LoVo (cell line): ENCODE data around the gene PDE3B.
"Not testable (repeated sequence)": the region's sequence is repeated elsewhere in the genome, so short reads cannot be mapped to it uniquely, and the experiment has no call there.

Experiments used
- DNase-seq: peaks from one replicate; pipeline ENCODE4 v3.0.0-alpha.2; 2016; ENCODE audit warnings: low spot score

The PDE3B gene

DNA sequence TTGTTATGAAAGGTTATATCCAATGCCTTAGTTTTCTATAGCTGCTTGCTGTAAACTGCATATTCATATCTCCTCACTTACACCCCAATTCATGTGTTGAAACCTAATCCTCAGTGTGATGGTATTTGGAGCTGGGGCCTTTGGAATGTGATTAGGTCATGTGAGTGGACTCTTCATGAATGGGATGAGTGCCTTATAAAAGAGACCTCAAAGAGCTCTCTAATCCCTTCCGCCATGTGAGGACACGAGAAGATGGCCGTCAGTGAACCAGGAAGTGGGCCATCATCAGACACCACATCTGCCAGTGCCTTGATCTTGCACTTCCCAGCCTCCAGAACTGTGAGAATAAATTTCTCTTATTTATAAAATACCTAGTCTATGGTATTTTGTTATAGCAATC is 169.2 kb downstream of the PDE3B start:
- no peak for DNase-seq

DNA sequence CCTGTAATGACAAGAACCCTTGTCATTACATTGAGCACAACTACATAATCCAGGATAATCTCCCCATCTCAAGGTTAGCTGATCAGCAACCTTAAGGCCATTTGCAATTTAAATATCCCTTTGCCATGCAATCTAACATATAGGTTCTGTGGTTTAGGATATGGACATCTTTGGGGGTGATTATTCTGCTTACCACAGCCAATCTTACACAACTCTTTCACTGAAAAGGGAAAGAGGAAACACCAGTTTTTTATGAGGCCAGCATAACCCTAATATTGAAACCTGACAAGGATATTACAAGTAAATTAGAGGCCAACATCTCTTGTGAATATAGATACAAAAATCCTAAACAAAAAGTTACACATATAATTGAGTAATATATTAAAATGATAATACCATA is 169.9 kb downstream of the PDE3B start:
- DNase-seq, result no peak

DNA sequence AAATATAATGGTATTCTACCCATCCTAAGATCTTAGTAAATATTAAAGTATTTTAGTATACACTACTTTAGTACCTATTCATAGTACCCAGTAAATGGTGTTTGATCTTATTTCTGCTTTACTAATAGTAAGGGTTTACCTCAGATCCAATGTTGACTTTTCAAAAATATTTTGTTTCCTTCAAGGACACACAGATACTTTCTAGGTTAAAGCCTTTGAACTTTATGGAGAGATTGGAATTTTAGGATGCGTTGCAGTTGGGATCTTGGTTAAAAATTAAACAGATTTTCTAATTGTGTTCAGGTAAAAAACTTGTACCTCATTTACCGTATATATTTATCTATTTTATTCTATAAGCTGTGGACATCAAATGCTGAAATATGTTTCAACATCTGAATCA is 175.2 kb downstream of the PDE3B start:
- no peak for DNase-seq

DNA sequence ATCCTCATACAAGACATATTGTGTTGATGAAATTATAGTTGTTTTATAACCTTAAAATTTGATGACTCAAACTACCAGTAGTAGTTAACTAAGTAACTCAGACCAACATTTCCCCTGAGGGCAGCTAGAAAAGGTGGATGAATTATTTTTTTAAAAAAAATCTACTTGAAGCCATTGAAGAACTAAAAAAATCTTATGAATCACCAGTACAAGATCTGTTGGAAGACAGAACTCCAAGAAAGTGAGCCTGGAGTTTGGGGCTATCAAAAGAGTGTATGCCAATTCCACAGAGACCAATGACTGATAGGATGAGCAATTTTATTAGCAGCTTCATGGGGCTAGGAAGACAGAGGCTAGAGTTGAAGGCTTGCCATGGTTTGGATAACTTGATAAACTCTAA is 176.0 kb downstream of the PDE3B start:
- no peak for DNase-seq

DNA sequence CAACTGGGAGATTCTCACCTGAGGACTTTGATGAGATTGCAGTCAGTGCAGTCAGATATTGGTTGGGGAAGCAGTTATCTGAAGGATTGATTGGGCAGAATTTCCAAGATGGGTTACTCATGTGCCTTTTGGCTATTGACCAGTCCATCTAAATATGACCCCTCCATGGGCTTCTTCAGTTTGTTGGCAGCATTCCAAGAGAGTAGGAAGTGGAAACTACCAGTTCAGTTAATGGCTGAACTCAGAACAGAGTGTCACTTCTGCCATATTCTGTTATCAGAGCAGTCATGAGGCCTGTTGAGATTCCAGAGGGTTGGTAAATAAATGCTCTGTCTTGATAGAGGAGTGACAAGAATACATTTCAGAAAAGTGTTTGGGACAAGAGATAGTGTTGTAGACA is 177.4 kb downstream of the PDE3B start:
- DNase-seq, result no peak

DNA sequence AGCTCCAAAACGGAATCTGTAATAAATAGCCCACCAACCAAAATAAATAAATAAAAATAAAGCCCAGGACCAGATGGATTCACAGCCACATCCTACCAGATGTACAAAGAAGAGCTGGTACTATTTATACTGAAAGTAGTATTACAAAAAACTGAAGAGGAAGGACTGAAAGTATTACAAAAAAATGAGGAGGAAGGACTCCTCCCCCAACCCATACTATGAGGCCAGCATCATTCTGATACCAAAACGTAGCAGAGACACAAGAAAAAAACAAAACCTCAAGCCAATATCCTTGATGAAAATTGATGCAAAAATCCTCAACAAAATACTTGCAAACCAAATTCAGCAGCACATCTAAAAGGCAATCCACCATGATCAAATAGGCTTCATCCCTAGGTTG is 183.0 kb downstream of the PDE3B start:
- DNase-seq, result no peak

DNA sequence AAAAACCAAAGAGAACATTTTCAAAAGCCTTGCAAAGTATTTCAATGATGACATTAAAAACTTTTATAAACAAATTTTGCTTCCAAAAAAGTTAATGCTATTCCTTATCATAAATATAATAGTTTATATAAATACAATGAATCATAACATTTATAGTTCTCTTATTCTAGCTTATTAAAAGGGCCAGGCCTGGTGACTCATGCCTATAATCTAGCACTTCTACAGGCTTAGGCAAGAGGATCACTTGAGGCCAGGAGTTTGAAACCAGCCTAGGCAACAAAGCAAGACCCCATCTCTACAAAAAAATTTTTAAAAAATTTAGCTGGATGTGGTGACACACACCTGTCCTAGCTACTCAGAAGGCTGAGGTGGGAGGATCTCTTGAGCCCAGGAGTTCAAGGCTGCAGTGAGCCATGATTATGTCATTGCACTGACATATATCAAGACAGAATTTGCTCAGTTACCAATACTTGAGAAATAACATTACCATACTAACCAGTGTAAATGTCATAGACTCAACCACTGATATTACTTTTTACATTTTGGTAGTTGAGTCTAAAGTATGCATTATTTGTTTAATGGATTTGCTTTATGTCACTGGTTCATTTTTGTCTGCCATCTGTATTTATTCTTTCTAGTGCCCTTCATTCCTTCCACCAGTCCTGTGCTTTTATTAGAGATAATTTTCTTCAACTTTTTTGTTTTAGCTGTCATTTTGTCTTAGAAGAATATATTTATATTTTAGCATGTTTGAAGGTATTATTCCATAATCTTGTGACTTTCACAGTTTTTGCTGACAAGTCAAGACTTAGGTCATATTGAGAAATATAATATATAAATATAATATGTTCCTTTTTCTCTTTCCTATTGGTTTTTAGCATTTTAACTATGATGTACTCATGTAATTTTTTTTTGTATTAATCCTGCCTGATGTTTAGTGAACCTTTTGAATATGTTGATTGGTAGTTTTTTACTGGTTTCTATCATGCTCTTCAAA is 192.2 kb downstream of the PDE3B start:
- no peak for DNase-seq

DNA sequence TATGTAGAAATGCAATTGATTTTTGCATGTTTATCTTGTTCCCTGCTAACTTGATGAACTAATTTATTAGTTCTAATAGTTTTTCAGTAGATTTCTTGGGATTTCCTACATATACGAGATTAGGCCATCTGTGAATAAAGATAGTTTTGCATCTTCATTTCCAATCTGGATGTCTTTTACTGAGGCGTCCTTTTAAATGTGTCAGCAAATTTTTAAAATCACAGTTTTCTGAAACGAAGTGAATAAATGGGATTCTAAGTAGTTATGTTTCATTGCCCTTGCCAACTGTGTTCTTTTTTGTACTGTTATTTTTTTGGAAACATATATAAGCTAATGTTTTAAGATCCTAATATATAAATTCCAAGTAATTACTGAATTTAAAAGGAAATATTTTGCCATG is 198.4 kb downstream of the PDE3B start:
- DNase-seq, result no peak

DNA sequence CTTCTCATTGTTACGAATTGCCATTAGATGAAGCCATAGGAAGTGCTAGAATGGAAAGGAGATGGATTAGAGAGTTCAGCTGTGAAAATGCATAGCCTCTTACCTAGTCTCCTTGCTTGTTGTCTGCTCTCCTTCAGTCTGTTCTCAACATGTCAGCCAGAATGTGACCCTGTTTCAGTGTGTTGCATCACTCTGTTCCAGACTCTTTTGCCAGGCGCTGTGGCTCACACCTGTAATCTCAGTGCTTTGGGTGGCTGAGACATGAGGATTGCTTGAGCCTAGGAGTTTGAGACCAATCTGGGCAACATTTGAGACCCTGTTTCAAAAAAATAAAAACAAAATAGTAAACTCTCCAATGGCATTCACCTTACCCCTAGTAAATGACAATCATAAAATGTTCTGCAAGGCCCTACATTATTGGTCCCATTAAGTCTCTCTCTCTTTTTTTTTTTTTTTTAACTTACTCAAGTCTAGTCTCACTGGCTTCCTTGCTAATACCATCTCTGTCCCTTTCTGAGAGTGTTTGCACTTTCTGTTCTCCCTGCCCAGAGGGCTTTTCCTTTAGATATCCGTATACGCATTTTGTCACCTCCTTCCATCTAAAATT is 209.1 kb downstream of the PDE3B start:
- peak; percentile 28 for DNase-seq

DNA sequence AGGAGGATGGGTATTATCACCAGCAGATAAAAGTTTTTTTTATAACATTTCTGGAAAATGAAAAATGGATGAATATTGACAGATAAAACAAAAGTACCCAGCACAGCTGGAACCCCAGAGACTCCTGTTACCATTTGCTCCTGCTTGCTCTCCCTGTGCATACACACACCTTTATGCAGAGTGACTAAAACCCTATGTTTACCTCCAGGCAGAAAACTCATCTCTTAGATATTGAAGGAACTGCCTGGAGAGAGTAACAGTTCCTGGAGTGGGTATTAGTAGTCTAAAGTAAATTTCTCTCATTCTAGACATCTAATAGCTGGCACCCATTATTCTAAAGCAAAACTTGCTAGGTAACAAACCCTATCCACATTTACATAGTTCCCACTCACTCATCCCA is 210.5 kb downstream of the PDE3B start:
- no peak for DNase-seq

DNA sequence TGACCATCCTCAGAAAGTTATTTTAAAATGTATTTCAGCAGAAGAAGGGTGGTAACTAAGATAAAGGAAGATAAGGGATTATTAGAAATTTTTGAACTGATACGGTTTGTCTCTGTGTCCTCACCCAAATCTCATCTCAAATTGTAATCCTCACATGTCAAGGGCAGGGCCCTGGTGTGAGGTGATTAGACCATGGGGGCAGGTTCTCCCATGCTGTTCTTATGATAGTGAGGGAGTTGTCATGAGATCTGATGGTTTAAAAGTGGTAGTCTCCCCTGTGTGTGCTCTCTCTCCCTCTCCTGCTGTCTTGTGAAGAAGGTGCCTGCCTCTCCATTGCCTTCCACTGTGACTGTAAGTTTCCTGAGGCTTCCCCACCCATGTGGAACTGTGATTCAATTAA is 212.3 kb downstream of the PDE3B start:
- DNase-seq, result no peak

DNA sequence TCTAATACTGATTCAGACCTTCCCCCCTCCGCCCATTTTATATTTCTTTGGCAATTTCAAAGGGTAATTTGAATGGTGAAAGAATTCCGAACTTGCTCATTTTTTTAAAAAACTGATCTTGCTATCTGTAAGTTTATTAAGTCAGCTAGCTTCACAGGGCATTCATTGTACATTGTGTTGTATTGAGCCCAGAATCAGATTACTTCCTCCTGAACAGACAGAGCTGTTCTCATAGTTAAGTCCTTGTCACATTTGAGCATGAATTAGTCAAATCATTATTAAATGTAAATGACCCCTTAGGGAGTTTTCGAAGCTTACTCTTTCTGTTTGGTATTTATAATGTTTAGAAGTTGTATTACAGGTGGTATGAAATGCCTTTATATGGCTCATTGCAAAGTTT is 214.0 kb downstream of the PDE3B start:
- DNase-seq, result no peak

DNA sequence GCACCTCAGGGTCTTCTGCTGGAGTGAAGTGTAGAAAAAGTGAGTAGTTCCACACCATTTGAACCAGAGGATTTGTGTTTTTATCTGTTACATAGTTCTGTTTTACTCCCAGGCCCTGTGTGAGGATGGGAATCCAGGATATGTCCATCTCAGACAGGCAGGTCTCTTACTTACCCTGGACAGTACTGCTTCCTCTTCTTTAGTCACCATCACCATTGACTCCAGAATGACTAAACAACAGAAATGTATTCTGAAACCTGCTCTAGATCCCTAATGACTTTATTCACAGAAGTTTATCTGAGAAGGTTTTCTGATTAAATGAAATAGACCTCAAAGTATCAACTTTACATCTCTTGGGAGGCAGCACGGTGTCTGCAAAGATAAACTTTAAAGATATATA is 214.8 kb downstream of the PDE3B start:
- DNase-seq, result no peak

DNA sequence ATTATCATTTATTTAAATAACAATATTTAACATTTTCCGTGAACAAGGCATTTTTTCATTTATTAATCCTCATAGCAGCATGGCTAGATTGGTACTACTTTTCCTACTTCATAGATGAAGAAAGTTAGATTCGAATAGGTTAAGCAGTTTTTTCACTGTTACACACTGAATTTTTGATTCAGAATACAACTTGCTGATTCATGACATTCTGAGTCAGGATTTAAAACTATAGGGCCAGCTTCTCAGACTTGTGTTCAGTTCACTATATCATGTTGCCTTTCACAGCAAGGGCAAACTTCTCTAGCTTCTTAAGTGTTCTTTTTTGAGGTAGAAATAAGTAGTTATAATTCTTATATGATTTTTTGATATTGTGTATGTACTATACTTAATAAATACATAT is 216.9 kb downstream of the PDE3B start:
- DNase-seq, result no peak

DNA sequence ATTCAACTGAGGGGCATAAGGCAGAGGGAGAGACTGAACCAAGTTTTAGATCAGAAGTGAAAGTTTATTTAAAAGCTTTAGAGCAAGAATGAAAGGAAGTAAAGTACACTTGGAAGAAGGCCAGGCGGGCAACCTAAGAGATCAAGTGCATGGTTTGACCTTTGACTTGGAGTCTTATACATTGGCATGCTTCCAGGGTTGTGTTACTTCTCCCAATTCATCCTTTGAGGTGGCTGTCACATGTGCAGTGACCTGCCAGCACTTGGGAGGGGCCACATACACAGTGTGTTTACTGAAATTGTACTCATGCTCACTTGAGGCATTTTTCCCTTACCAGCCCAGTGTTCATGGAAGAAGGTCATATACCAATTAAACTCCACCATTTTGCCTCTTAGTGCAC is 218.1 kb downstream of the PDE3B start:
- DNase-seq, result peak; percentile 50

DNA sequence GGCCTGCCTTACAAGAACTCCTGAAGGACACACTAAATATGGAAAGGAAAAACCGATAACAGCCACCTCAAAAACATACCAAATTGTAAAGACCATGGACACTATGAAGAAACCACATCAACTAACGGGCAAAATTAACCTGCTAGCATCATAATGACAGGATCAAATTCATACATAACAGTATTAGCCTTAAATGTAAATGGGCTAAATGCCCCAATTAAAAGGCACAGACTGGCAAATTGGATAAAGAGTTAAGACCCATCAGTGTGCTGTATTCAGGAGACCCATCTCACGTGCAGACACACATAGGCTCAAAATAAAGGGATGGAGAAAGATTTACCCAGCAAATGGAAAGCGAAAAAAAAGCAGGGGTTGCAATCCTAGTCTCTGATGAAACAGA is 220.2 kb downstream of the PDE3B start:
- not testable (repeated sequence) for DNase-seq

DNA sequence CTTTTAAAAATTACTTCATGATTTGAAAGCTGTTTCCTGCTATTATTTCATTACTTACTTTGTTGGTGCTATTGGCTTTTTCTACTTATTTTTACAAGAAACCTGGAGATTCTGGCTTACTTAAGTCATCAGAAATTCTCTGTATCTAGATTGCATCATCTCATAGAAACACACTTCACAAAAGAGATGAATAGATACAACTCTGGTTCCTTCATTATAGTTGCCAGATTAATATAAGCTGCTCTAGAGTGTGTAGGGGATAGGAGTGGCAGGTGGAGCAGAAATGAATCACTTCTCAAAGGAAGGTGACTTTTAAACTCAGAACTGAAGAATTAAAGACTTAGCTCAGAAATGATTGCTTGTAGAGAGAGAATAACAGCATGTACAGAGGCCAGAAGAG is 228.4 kb downstream of the PDE3B start:
- no peak for DNase-seq

DNA sequence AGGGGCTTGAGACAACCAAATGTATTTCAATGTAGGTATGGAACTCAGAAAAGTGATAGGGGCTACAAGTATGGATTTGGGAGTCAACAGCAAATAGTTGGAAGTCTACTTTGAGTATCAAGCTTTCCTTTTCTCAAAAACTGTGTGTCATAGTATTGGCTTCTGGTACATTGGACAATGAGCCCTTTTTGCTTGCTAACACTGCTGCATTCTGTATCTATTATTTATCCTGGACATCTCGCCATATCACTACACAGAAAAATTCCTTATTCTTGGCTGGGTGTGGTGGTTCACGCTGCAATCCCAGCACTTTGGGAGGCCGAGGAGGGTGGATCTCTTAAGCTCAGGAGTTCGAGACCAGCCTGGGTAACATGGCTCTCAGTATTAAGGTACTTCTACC is 230.0 kb downstream of the PDE3B start:
- no peak for DNase-seq

DNA sequence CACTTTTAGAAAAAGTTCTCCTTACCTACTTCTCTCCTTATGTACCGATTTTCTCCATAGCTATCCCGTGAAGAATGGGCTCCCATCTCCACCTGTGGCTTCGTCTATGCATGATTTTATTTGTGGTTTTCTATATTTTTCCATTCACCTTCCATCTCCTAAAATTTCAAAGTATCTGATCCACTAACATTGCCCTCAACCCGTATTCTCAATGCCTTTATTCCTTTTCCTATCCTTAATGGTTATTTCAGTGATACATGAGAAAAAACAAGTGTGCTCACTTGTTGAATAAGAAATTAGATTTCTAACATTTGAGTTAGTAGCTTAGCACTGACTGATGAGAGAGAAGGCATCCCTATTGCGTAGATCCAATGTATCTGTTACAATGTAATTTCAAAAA is 231.6 kb downstream of the PDE3B start:
- DNase-seq, result no peak

DNA sequence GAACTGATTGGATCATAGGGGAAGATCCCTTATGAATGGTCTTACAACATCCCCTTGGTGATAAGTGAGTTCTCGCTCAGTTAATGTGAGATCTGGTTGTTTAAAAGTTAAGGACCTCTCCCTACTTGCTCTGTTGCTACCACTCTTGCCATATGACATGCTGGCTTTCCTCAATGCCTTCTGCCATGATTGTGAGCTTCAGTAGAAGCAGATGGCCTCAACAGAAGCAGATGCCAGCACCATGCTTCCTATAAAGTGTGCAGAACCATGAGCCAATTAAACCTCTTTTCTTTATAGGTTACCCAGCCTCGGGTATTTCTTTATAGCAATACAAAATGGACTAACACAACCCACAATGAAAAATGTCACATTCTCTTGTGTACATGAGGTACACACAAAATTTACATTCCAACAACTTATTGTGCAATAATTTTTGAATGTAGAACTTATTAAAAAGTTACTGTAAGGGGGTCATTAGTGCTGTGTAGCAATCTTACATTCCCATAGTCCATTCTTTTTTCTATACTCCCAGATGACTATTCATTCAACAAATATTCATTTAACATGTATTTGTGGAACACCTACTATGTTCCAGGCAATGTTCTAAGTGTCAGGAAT is 238.1 kb downstream of the PDE3B start:
- no peak for DNase-seq

DNA sequence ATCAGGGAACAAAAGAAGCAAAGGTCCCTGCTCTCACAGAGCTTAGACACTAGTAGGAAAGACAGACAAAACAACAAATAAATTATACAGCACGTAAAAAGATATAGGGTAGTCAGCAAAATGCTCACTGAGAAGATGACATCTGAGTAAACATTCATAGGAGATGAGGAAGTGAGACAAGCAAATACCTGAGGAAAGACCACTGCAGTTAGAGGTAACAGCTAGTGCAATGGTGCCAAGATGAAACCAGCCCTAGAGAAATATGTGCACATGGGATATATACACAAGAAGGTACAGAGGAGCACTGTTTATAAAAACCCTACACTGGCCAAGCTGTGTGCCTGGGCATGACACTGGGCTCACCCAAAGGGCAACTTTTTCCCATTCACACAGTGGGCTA is 238.6 kb downstream of the PDE3B start:
- DNase-seq, result no peak

DNA sequence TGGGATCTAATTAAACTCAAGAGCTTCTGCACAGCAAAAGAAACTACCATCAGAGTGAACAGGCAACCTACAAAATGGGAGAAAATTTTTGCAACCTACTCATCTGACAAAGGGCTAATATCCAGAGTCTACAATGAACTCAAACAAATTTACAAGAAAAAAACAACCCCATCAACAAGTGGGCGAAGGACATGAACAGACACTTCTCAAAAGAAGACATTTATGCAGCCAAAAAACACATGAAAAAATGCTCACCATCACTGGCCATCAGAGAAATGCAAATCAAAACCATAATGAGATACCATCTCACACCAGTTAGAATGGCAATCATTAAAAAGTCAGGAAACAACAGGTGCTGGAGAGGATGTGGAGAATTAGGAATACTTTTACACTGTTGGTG is 240.1 kb downstream of the PDE3B start:
- DNase-seq, result not testable (repeated sequence)

DNA sequence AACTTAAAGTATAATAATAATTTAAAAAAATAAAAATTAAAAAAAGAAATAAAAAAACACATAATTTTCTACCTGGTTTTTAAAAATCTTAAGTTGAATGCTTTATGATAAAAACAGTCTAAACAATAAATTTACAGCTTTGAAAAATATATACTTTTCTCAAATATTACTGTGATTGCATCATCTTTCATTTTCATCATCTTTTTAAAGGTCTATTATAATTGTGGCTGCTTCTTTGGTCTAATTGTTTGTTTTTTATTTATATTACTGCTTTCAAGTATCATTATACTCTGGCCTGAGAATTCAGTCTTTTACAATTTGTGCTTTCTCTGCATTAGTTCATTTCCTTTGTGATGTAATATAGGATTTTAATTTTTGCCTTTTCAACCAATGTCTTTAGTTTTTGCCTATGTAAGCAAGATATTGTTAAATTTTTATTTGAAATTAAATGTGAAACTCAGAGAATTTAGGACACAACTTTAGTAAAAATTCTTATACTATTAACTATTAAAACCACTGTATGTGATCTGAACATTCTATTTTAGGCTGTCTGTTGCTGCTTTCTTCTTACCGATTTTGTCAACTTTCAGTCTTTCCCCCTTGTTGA is 241.2 kb downstream of the PDE3B start:
- no peak for DNase-seq
